Left ventricle myocardium superior (tissue), 1 donor: Measurements from ENCODE around the gene BLZF1. TPM values are rescaled to one million over a fixed set of nuclear protein-coding genes. Genes with fewer than 3 reads are reported as not detected.

Experiments
- ATAC-seq: fragments of 200-7000 bp; cut with Tn5 transposase; one replicate; pipeline ENCODE4 v1.9.1; 2020; ENCODE audit warnings: mild to moderate bottlenecking, moderate library complexity
- DNase-seq: peaks from one replicate; pipeline ENCODE4 v3.0.0-alpha.2; 2020
- intact Hi-C: fragments of 100-400 bp; cut with micrococcal nuclease; formaldehyde crosslinking; loops from one replicate; pipeline ENCODE4 v1.11.0; 2022
- total RNA-seq: library from RNA; stranded (reverse); fragmentation: NEBNext Ultra II Directional; extraction: Animal tissue kit (Norgen Biotek cat#: 25700); gene quantifications from one replicate; pipeline ENCODE4 v1.2.1, GENCODE V29; 2021
- donor health status: DM: no; HTN: yes; CAD: no; lungs with severe emphysema.

BLZF1 gene
- total RNA-seq, 1 donor from 2014 or later, result 24.2 TPM

DNA sequence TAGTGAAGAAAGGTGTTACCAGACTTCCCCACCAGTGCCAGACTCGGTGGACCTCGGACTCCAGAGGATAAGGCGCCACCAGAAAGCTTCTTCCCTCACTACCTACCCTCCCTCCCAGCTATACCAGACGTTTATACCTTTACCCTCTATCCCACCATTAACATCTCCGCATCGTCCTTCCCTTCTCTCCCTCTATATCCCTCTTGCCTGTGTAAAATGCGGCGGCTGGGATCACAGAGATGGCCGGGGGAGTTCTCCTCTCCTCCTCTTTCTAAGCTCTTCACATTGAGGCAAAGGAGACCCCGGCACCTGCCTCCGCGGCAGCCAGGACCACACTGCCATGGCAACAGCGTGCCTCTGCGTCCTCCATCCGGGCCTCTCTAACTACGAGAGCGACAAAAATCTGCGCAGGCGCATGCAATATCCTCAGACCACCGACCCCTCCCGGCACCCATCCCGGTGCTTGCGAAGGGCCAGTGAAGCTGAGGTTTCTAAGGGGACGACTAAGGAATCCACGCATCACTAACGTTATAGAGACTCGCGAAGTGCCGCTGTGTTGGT is 59.2 kb downstream of the BLZF1 start, which contains the start of gene CCDC181:
CCDC181 (minus strand) TSS at position 394 of the 561 bp plus-strand sequence. CDS start 2,547 bp downstream, outside the sequence.
- DNase-seq (peak; percentile 70), ATAC-seq (peak; percentile 96)

More for the DNA sequence above, 59.2 kb downstream of the BLZF1 start, which contains the start of gene CCDC181:
- intact Hi-C loops, result no loop called here

Other genes starting within 250 kb of the BLZF1 start
- 10.2 TPM for gene NME7, start 398 bp upstream of the BLZF1 start, total RNA-seq
- gene CCDC181, start 59.3 kb downstream of the BLZF1 start, total RNA-seq, result 0.47 TPM
- 18.2 TPM for gene SLC19A2, start 117.7 kb downstream of the BLZF1 start, total RNA-seq
- 11.8 TPM for gene F5, start 218.3 kb downstream of the BLZF1 start, total RNA-seq